NCI-H446 (cell line): Measurements from ENCODE around the gene ADARB1.

Source experiments
- DNase-seq, 2 experiments: peaks; one replicate each; lab custom pipeline; 2025; lab: John Stamatoyannopoulos, UW

Gene ADARB1

GRCh38 chr21:45039317-45040156 is 34.8 kb upstream of the ADARB1 start:
- no peak for DNase-seq

- DNase-seq: no peak
Measured at GRCh38 chr21:45040157-45040711, 34.1 kb upstream of the ADARB1 start.

GRCh38 chr21:45040739-45041138 is 33.6 kb upstream of the ADARB1 start:
- no peak for DNase-seq

GRCh38 chr21:45041351-45041805 is 33.0 kb upstream of the ADARB1 start:
- no peak for DNase-seq

- no peak for DNase-seq
Measured at GRCh38 chr21:45041984-45042663, 32.3 kb upstream of the ADARB1 start.

- no peak for DNase-seq
Measured at GRCh38 chr21:45042664-45043161, 31.7 kb upstream of the ADARB1 start.

GRCh38 chr21:45043541-45044020 is 30.8 kb upstream of the ADARB1 start:
- no peak for DNase-seq

- no peak for DNase-seq
Measured at GRCh38 chr21:45045481-45045880, 28.9 kb upstream of the ADARB1 start.

GRCh38 chr21:45047257-45047656 is 27.1 kb upstream of the ADARB1 start:
- no peak for DNase-seq

GRCh38 chr21:45048026-45048698 is 26.2 kb upstream of the ADARB1 start:
- no peak for DNase-seq

GRCh38 chr21:45048968-45049367 is 25.4 kb upstream of the ADARB1 start:
- DNase-seq: no peak

- DNase-seq: no peak
Measured at GRCh38 chr21:45049714-45050344, 24.6 kb upstream of the ADARB1 start.

- DNase-seq: no peak
Measured at GRCh38 chr21:45050345-45050796, 24.0 kb upstream of the ADARB1 start.

GRCh38 chr21:45050797-45051489 is 23.4 kb upstream of the ADARB1 start:
- no peak for DNase-seq

GRCh38 chr21:45051580-45052434 is 22.6 kb upstream of the ADARB1 start:
- DNase-seq: no peak

GRCh38 chr21:45052960-45053359 is 21.4 kb upstream of the ADARB1 start:
- no peak for DNase-seq

- no peak for DNase-seq
Measured at GRCh38 chr21:45053561-45054226, 20.7 kb upstream of the ADARB1 start.

- DNase-seq: no peak
Measured at GRCh38 chr21:45054227-45054926, 20.0 kb upstream of the ADARB1 start.
